GM06990 (cell line): ENCODE results near the gene ULK3.

Experiments used
- DNase-seq: peaks from one replicate; pipeline ENCODE4 v3.0.0-alpha.2; 2011; ENCODE audit not compliant: insufficient read length; ENCODE audit errors: extremely low read depth
- H3K27me3 ChIP-seq: replicated peaks from 2 replicates; pipeline ENCODE4 v1.6.0; 2011; ENCODE audit warnings: low read length; ENCODE audit not compliant: control insufficient read depth, insufficient read depth
- H3K36me3 ChIP-seq: 2 replicates; pipeline ENCODE4 v1.5.1; 2011; ENCODE audit warnings: low read length; ENCODE audit not compliant: control insufficient read depth, insufficient read depth
- H3K4me3 ChIP-seq: replicated peaks from 2 replicates; pipeline ENCODE4 v1.5.1; 2011; ENCODE audit warnings: low read depth, mild to moderate bottlenecking, control low read depth, low read length
- CTCF ChIP-seq: IDR thresholded peaks from 2 replicates; pipeline ENCODE4 v1.5.1; 2011; ENCODE audit warnings: low read length, control low read depth, mild to moderate bottlenecking, inconsistent platforms; ENCODE audit not compliant: insufficient read depth, poor library complexity, severe bottlenecking

ULK3 gene

GRCh38 chr15:74816624-74817369 lies 26.2 kb downstream of the ULK3 start:
- H3K27me3 ChIP-seq, result no peaks in the 10 kb centered on the region
- H3K36me3 ChIP-seq, result no peaks in the 10 kb centered on the region
- DNase-seq, result no peak
- TF ChIP-seq CTCF, result no peak
- no peak overlapping the region for H3K4me3 ChIP-seq

GRCh38 chr15:74815961-74816360 lies 27.0 kb downstream of the ULK3 start:
- no peaks in the 10 kb centered on the region for H3K36me3 ChIP-seq
- no peak for DNase-seq
- TF ChIP-seq CTCF, result no peak
- no peaks in the 10 kb centered on the region for H3K27me3 ChIP-seq
- H3K4me3 ChIP-seq, result no peak overlapping the region

DNA sequence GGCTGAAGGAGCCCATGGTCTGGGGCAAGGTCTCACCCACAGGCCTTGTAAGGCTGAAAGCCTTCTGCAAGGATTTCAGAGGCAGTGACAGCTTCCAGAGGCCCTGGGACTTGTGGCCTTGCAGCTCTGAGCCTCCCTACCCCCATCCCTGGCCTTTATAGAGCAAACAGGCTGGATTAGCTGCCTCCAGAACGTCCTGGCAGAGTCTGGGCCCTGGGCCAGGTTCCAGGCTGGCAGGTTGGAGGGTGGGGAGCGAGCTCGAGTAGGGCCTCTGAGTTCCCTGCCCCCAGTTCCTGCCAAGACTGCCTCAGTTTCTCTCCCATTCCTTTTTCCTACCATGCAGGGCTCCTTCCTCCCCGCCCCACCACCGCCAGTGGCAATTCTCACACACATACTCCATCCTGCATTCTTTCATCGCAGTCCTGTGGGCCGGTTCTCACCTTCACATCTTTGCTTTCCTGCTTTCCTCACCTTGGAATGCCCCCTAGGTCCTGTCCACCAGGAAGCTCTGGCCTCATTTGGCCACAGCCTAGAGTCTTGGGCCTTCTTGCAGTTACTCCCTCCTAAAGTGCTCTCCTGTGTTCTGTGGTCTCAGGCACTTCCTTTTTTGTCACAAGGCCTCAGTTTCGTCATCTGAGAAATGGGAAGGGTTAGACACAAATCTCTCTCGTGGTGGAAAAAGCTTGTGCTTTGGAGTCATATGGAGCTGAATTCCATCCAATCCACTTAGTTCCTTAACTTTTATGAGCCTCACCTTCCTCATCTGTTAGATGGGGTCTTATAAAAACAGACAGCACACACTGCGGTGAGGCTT lies 27.6 kb downstream of the ULK3 start:
- no peak for DNase-seq
- TF ChIP-seq CTCF, result no peak
- Histone ChIP-seq H3K4me3 (no peak overlapping the region), H3K27me3 (no peaks in the 10 kb centered on the region), H3K36me3 (no peaks in the 10 kb centered on the region)

- TF ChIP-seq CTCF, result no peak
- no peaks in the 10 kb centered on the region for H3K27me3 ChIP-seq
These were observed 30.4 kb downstream of the ULK3 start, which contains the start of gene LMAN1L for GRCh38 chr15:74812533-74812932. LMAN1L (plus strand) TSS chr15:74812835; CDS start chr15:74812855, 20 bp downstream.

DNA sequence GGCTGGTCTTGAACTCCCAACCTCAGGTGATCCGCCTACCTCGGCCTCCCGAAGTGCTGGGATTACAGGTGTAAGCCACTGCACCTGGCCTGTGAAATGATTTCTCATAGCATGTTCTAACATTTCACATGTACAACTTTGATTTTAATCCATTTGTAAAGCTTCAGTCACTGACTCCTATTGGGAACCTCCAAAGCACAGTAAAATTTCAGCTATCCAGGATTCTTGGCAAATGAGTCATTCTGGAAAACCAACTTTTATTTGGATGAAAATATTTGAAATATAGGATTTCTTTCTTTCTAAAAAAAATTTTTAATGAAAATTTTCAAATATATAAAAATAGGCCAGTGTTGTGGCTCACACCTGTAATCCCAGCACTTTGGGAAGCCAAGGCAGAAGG lies 33.0 kb downstream of the ULK3 start:
- no peak for TF ChIP-seq CTCF
- peaks cover under 1% of the 10 kb centered on the region; the same call in 1 of the 2 replicates for H3K36me3 ChIP-seq
- no peak for DNase-seq
- no peaks in the 10 kb centered on the region for H3K27me3 ChIP-seq
- no peak overlapping the region for H3K4me3 ChIP-seq

More at GRCh38 chr15:74812533-74812932, 30.4 kb downstream of the ULK3 start, which contains the start of gene LMAN1L:
- no peak for DNase-seq
- Histone ChIP-seq H3K36me3 (no peaks in the 10 kb centered on the region), H3K4me3 (no peak within 1 kb of the TSS)
